WTC11 (cell line): ENCODE results near the gene KCNK5. TPM values are rescaled to one million over a fixed set of nuclear protein-coding genes. Genes with fewer than 3 reads are reported as not detected.

Experiments
- CBFB ChIP-seq: sonication (generic); formaldehyde crosslinking; IDR thresholded peaks from 2 replicates; pipeline ENCODE4 v1.8.1; 2022; ENCODE audit warnings: mild to moderate bottlenecking, low read depth, missing genetic modification reagents
- E2F4 ChIP-seq: sonication (generic); formaldehyde crosslinking; IDR thresholded peaks from 2 replicates; pipeline ENCODE4 v1.8.1; 2022; ENCODE audit warnings: low read depth, mild to moderate bottlenecking, moderate library complexity, missing genetic modification reagents, borderline replicate concordance
- ESRRA ChIP-seq: sonication (generic); formaldehyde crosslinking; IDR thresholded peaks from 2 replicates; pipeline ENCODE4 v1.8.1; 2022; ENCODE audit warnings: mild to moderate bottlenecking, missing genetic modification reagents, borderline replicate concordance
- FOXP4 ChIP-seq: sonication (generic); formaldehyde crosslinking; IDR thresholded peaks from 2 replicates; pipeline ENCODE4 v1.8.0; 2022; ENCODE audit warnings: mild to moderate bottlenecking, missing genetic modification reagents
- NR1H2 ChIP-seq: sonication (generic); formaldehyde crosslinking; IDR thresholded peaks from 2 replicates; pipeline ENCODE4 v1.9.0; 2021; ENCODE audit warnings: mild to moderate bottlenecking, moderate library complexity, missing genetic modification reagents
- OVOL2 ChIP-seq: fragments of 250-450 bp; sonication (Bioruptor Pico); IDR thresholded peaks from 2 replicates; pipeline ENCODE4 v1.9.0; 2021; ENCODE audit warnings: mild to moderate bottlenecking, borderline replicate concordance
- RORB ChIP-seq: fragments of 250-450 bp; sonication (Bioruptor Pico); IDR thresholded peaks from 2 replicates; pipeline ENCODE4 v1.9.0; 2021; ENCODE audit warnings: mild to moderate bottlenecking
- STAT6 ChIP-seq: sonication (generic); formaldehyde crosslinking; conservative IDR thresholded peaks from 2 replicates; pipeline ENCODE4 v1.8.1; 2023; ENCODE audit warnings: mild to moderate bottlenecking, low read depth, missing genetic modification reagents, moderate library complexity
- TEAD1 ChIP-seq: sonication (generic); formaldehyde crosslinking; IDR thresholded peaks from 2 replicates; pipeline ENCODE4 v1.8.0; 2022; ENCODE audit warnings: mild to moderate bottlenecking, missing genetic modification reagents
- TEAD4 ChIP-seq: sonication (generic); formaldehyde crosslinking; IDR thresholded peaks from 2 replicates; pipeline ENCODE4 v1.8.0; 2022; ENCODE audit warnings: mild to moderate bottlenecking, missing genetic modification reagents
- TP53 ChIP-seq: sonication (generic); formaldehyde crosslinking; IDR thresholded peaks from 2 replicates; pipeline ENCODE4 v1.8.1; 2023; ENCODE audit warnings: mild to moderate bottlenecking, missing genetic modification reagents
- ZBTB21 ChIP-seq: sonication (generic); formaldehyde crosslinking; IDR thresholded peaks from 2 replicates; pipeline ENCODE4 v1.8.1; 2023; ENCODE audit warnings: mild to moderate bottlenecking, missing genetic modification reagents, borderline replicate concordance
- ZNF281 ChIP-seq: sonication (generic); formaldehyde crosslinking; IDR thresholded peaks from 2 replicates; pipeline ENCODE4 v1.8.0; 2023; ENCODE audit warnings: mild to moderate bottlenecking, missing genetic modification reagents
- ZNF512 ChIP-seq: sonication (generic); formaldehyde crosslinking; IDR thresholded peaks from 2 replicates; pipeline ENCODE4 v1.8.1; 2022; ENCODE audit warnings: missing genetic modification reagents, borderline replicate concordance
- ZNF532 ChIP-seq: fragments of 250-450 bp; sonication (Bioruptor Pico); IDR thresholded peaks from 2 replicates; pipeline ENCODE4 v1.9.0; 2021; ENCODE audit warnings: mild to moderate bottlenecking, borderline replicate concordance
- total RNA-seq: library from RNA; stranded (reverse); gene quantifications from 3 replicates; pipeline ENCODE4 v1.2.3, GENCODE V29; 2021

The KCNK5 gene
- total RNA-seq, 1 experiment from 2014 or later: 41.8 TPM

- TF ChIP-seq FOXP4 (CRISPR knock-in tag): no peak
- TF ChIP-seq ESRRA (CRISPR knock-in tag): no peak
- no peak for TF ChIP-seq ZBTB21 (CRISPR knock-in tag)
- no peak for TF ChIP-seq OVOL2 (CRISPR knock-in tag)
- TF ChIP-seq TEAD1 (CRISPR knock-in tag): no peak
- TF ChIP-seq STAT6: no peak
- TF ChIP-seq NR1H2 (CRISPR knock-in tag): no peak
- no peak for TF ChIP-seq TEAD4
- no peak for TF ChIP-seq E2F4 (CRISPR knock-in tag)
- TF ChIP-seq ZNF512 (CRISPR knock-in tag): no peak
- no peak for TF ChIP-seq RORB
- no peak for TF ChIP-seq ZNF281 (CRISPR knock-in tag)
- TF ChIP-seq CBFB (CRISPR knock-in tag): no peak
- TF ChIP-seq ZNF532: no peak
- no peak for TF ChIP-seq TP53 (CRISPR knock-in tag)
Observed at GRCh38 chr6:39221779-39222641, 7.3 kb downstream of the KCNK5 start (continued).
